Lung (tissue), 12 donors: ENCODE measurements around the gene FNIP2. TPM values are rescaled to one million over a fixed set of nuclear protein-coding genes. Genes with fewer than 3 reads are reported as not detected.
"Not testable (repeated sequence)": the region's sequence is repeated elsewhere in the genome, so short reads cannot be mapped to it uniquely, and the experiment has no call there.

Source experiments
- ATAC-seq: fragments of 200-7000 bp; cut with Tn5 transposase; one replicate; pipeline ENCODE4 v1.9.1; 2020; ENCODE audit warnings: moderate number of reproducible peaks; ENCODE audit not compliant: insufficient read depth, low FRiP score
- DNase-seq, 3 donors: peaks; one replicate each; pipeline ENCODE4 v3.0.0-alpha.2; 2013 to 2017
- H3K27ac ChIP-seq, 2 donors: one replicate each; pipeline ENCODE4 v1.5.1; 2013; ENCODE audit warnings: mild to moderate bottlenecking in 2 of 2, moderate library complexity in 2 of 2, control low read depth in 1 of 2, inconsistent platforms in 1 of 2, low read depth in 1 of 2, low read length in 1 of 2
- H3K27me3 ChIP-seq, 3 donors: one replicate each; pipeline ENCODE4 v1.5.1; 2013; ENCODE audit warnings: low read length in 2 of 3; ENCODE audit not compliant: control insufficient read depth in 3 of 3, insufficient read depth in 3 of 3
- H3K36me3 ChIP-seq, 4 donors: one replicate each; pipeline ENCODE4 v1.5.1; 2013; ENCODE audit warnings: low read length in 4 of 4, mild to moderate bottlenecking in 1 of 4, moderate library complexity in 1 of 4; ENCODE audit not compliant: control insufficient read depth in 4 of 4, insufficient read depth in 4 of 4
- H3K4me1 ChIP-seq, 5 donors: one replicate each; pipeline ENCODE4 v1.5.1; 2013; ENCODE audit warnings: low read length in 5 of 5, mild to moderate bottlenecking in 2 of 5, moderate library complexity in 1 of 5; ENCODE audit not compliant: control insufficient read depth in 5 of 5, insufficient read depth in 5 of 5
- H3K4me3 ChIP-seq: one replicate; pipeline ENCODE4 v1.5.1; 2013; ENCODE audit warnings: mild to moderate bottlenecking, control low read depth, moderate library complexity
- H3K9ac ChIP-seq, 2 donors: one replicate each; pipeline ENCODE4 v1.5.1; 2013; ENCODE audit warnings: low read length in 2 of 2, control low read depth in 1 of 2; ENCODE audit not compliant: insufficient read depth in 1 of 2
- H3K9me3 ChIP-seq, 4 donors: one replicate each; pipeline ENCODE4 v1.5.1; 2013; ENCODE audit warnings: low read length in 3 of 4, mild to moderate bottlenecking in 1 of 4, moderate library complexity in 1 of 4; ENCODE audit not compliant: control insufficient read depth in 4 of 4, insufficient read depth in 3 of 4
- CTCF ChIP-seq: IDR thresholded peaks from 2 replicates; pipeline ENCODE4 v1.5.1; 2012; ENCODE audit warnings: mild to moderate bottlenecking; ENCODE audit errors: control extremely low read depth, extremely low read depth
- WGBS, 2 donors: extraction: QIAGEN DNeasy Blood & Tissue Kit; methylation state at CpG; one replicate each; pipeline ENCODE4 v1.1.7; 2013; 5-methylcytosine and 5-hydroxymethylcytosine counted together
- polyA plus RNA-seq, 2 donors: library from polyadenylated mRNA; stranded (reverse); fragments of 200-250 nt; gene quantifications; one replicate each; pipeline ENCODE4 v1.2.1, GENCODE V29; 2013
- total RNA-seq, 2 donors: library from RNA; depleted of rRNA in 1 of 2; stranded (reverse); fragments of >200 nt in 1 of 2; gene quantifications; one replicate each; pipeline ENCODE4 v1.2.1, GENCODE V29; 2014 to 2021
- donor health status: control.
- donor health status: control.
- donor health status: Bipolar disorder and iron deficiency.
- donor health status: healthy.
- donor health status: DM: yes; HTN: yes; CAD: no.

The FNIP2 gene
- total and polyA plus RNA-seq, 4 donors, result 12.1 to 150 (median 44.6) TPM

- Histone ChIP-seq H3K4me3 (no peak overlapping the region), H3K9me3 (no peaks in the 10 kb centered on the region), H3K36me3 (no peaks in the 10 kb centered on the region), H3K9ac (no peak overlapping the region), H3K27me3 (no peaks in the 10 kb centered on the region), H3K4me1 (peaks cover 0 to 7% (median 0%) of the 10 kb centered on the region in 5 donors), H3K27ac (no peak overlapping the region)
- ATAC-seq (no peak), DNase-seq (no peak)
- TF ChIP-seq CTCF, result no peak
- 93 to 95% methylated on average over 2 of the region's 2 CpGs for WGBS, 2 donors
Measured at GRCh38 chr4:158915683-158916241, 146.9 kb downstream of the FNIP2 start.

GRCh38 chr4:158920452-158920996, 151.7 kb downstream of the FNIP2 start:
- not testable (repeated sequence) for H3K9ac ChIP-seq, H3K36me3 ChIP-seq, H3K27ac ChIP-seq, H3K4me1 ChIP-seq, H3K4me3 ChIP-seq, DNase-seq, H3K27me3 ChIP-seq, H3K9me3 ChIP-seq, ATAC-seq
- WGBS, 2 donors, result 81 to 82% methylated on average over 8 of the region's 8 CpGs

- H3K27ac ChIP-seq, H3K36me3 ChIP-seq, H3K9me3 ChIP-seq, ATAC-seq, H3K9ac ChIP-seq, H3K4me3 ChIP-seq, H3K27me3 ChIP-seq, H3K4me1 ChIP-seq, DNase-seq: not testable (repeated sequence)
- WGBS, 2 donors, result 96 to 100% methylated on average over 9 to 19 of the region's 19 CpGs
Measured at GRCh38 chr4:158927774-158928173, 158.9 kb downstream of the FNIP2 start.

- H3K27ac ChIP-seq, result no peak overlapping the region
- H3K4me1 ChIP-seq, result no peaks in the 10 kb centered on the region
- no peaks in the 10 kb centered on the region for H3K27me3 ChIP-seq
- DNase-seq (no peak), ATAC-seq (no peak)
- no peak for TF ChIP-seq CTCF
- H3K9me3 ChIP-seq, result peaks cover 0 to 5% (median 0%) of the 10 kb centered on the region in 4 donors
- no peaks in the 10 kb centered on the region for H3K36me3 ChIP-seq
- no peak overlapping the region for H3K9ac ChIP-seq
- 69 to 70% methylated on average over 5 of the region's 5 CpGs for WGBS, 2 donors
- no peak overlapping the region for H3K4me3 ChIP-seq
Measured at GRCh38 chr4:158929939-158930638, 161.3 kb downstream of the FNIP2 start.
